Activated T-helper 9 cell treated with anti-CD3 and anti-CD28 coated beads, Interleukin-2, amount 50 U/mL, for 16 hours (primary cell): ENCODE data around the gene RBM5.

ENCODE experiments used
- DNase-seq: peaks from one replicate; pipeline ENCODE4 v3.0.0-alpha.2; 2020; ENCODE audit warnings: low read depth

RBM5 gene

GRCh38 chr3:50138266-50139200, 49.8 kb downstream of the RBM5 start:
- no peak for DNase-seq

DNA sequence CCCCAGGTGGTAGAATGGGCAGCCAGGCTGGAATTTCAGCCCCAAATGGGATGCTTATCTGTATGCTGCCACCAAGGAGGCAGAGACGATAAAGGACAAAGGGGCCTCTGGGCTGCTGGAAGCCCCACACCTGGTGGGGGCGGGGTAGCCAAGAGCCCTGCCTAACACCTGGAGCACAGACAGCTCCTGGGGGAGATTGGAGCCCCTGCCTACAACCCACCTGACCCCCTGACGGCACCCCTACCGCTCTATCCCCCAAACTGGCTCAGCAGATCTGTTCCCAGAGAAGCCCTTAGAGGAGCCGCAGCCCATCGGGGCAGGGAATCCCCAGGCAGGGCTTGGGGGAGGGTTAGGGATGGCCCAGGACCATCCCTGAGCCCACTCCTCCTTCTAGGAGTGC, 50.6 kb downstream of the RBM5 start:
- DNase-seq, result no peak

DNA sequence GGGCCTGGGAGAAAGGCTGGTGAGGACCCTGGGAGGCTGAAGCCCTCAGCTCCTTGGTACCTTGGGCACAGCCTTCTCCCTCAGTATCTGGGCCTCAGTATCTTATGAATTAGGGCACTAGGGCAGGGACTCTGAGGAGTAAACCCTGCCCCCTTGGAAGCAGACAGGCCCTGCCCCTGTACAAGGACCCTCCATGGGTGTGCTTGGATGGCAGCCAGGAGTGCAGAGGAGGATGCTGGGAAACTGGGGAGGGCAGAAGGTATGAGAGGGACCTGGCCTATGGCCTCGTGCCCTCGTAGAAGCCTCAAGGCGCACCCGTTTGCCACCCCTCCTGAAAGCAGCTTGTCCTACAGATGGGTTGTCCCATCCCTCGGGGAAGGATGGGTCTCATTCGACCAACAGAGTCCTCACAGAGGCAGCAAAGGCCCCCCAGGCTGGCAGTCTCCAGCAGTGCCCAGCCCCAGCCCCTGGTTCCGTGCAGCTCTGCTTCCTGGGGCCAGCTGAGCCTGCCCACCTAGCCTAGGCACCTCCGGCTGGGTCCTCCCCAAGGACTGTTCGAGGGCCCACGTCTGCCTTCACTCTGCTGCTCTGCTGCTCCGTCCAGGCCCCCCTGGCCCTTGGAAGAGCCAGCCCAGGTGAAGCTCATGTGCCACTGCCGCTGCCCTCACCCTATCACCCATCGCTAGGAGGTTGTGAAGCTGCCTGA, 51.2 kb downstream of the RBM5 start:
- DNase-seq, result no peak

DNA sequence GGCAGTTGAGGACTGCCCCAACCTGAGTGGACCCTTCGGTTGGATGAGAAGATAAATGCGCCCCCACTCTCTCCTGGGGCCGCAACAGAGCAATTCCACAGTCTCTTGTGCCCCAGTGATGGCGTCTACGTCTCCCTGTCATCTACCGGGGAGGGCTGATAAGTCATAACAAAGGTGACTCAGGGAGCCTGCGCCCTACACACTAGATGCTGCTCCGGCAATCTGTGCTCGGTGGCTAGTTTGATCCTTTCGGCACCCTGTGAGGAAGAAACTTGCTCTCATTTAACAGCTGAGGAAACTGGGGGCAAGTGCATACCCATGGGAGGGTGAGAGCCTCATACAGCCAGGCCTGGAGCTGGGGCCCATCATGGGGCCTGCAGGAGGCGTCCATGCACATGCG, 52.3 kb downstream of the RBM5 start:
- DNase-seq, result no peak

- no peak for DNase-seq
Observed at GRCh38 chr3:50146316-50146901, 57.7 kb downstream of the RBM5 start.

GRCh38 chr3:50147016-50147415, 58.3 kb downstream of the RBM5 start:
- no peak for DNase-seq

GRCh38 chr3:50147447-50147846, 58.7 kb downstream of the RBM5 start:
- no peak for DNase-seq

DNA sequence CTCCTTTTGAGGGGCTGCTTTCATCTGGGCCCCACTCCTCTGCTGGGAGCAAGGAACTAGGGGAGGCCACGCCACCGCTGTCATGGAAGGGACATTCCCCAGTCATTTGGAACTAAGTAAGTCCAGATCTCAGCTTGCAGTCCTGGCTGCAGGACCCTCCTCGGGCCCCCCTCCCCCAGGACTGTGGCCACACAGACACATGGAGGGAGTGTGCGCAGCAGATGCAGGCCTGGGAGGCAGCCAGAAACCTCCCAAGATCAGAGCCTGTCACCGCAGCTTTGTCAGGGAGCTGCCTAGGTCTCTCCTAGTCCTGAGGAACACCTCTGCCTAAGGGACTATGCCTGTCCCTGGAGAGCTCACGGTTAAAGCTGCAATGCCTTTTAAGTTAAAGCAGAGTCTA, 59.1 kb downstream of the RBM5 start:
- DNase-seq, result no peak

- DNase-seq, result no peak
Observed at GRCh38 chr3:50150404-50150750, 61.7 kb downstream of the RBM5 start.

DNA sequence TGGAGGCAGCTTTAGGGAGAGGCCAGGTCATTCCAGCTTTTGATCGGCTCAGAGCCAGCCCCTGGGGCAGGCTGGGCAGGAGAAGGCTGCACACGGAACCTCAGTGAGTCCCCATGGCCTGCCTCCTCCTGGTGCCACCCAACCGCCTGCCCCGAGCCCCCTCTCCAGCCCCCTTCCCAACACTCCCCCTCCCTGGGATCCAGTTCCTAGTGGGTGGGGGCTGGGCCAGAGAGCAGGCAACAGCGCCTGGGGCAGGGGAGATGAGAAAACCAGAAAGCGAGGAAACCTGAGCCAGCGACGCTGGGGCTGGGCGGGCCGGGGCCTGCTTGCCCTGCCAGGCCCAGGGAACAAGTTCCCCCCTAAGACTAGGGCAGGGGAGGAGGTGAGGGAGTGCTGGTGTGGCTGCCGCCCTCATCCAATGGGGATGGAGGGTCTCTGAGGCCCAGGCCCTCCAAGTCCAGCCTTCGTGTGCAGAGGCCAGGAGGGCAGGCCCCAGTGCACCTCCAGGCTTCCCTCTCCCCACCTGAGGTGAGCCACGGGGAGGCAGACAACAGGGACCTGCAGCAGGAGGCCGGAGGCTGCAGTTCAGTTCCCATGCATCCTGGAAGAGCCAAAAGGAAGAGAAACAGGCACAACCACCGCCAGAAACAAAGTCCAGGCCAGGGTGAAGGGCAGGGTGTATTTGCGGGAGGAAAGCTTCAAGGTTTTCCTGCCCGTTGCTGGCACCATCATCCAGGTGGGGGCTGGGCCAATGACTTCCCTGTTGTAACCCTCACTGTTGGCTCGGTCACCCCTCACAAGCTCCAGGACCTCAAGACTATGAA, 62.4 kb downstream of the RBM5 start:
- DNase-seq, result no peak

DNA sequence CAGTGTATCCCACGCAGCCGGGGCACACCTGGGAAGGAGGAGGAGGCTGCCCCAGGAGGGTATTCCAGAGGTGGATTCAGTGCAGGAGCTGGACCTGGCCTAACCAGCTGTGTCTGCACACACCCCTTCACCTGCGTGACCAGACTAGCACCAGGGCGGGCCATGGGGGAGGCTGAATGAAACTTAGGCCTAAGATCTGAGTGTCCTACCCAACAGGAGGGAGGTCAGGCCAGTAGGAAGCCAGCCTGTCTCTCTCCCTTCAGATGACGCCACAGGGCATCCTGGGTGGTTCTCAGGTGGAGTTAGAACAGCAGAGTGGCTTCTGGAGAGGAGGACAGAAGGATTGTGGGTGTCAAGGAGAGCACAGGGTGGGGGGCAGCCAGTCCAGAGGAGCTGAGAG, 63.0 kb downstream of the RBM5 start:
- no peak for DNase-seq

DNA sequence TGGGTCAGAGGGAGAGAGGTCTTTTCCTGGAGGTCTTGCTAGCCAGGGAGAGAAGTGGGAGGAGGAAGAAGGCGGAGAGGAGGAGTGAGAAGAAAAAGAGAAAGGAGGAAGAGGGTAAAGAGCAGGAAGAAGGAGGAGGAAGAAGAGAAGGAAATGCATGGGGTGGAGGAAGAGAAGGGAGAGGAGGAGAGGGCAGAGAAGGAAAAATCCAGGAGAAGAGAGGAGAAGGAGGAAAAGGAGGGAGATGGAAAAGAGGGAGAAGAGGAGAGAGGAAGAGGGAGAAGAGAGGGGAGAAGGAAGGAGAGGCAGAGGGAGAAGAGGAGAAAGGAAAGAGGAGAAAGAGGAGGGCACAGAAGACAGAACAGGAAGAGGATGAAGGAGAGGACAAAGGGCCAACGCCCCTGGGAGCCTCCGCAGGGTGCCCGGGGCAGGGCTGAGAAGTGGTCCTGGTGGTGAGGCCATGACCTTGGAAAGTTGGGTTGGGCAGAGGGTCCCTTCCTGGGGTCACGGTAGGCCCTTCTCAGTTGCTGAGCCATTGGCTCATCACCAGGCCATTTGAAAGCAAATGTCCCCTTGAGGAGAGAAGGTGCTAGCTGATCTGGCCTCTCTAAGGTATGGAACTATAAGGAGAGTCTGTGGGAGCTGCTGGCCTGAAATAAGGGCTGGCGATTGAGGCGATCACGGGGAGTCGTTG, 65.2 kb downstream of the RBM5 start:
- DNase-seq, result no peak

DNA sequence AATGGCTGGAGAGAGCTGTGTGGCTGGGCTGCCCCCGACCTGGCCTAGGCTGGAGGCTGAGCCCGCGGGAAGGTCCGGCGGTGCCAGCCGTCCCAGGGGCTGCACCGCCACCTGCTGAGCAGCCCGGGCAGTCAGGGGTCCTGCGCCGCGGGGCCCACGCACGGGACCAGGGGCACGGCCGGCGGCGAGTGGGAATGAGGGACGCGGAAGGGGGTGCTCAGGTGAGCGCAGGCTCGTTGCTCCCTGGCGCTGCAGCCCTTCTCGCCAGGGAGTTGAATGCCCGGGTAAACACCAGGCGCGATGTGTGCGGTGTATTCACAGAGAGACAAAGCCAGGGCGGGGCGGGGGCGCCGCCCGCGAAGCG, 65.7 kb downstream of the RBM5 start:
- no peak for DNase-seq

DNA sequence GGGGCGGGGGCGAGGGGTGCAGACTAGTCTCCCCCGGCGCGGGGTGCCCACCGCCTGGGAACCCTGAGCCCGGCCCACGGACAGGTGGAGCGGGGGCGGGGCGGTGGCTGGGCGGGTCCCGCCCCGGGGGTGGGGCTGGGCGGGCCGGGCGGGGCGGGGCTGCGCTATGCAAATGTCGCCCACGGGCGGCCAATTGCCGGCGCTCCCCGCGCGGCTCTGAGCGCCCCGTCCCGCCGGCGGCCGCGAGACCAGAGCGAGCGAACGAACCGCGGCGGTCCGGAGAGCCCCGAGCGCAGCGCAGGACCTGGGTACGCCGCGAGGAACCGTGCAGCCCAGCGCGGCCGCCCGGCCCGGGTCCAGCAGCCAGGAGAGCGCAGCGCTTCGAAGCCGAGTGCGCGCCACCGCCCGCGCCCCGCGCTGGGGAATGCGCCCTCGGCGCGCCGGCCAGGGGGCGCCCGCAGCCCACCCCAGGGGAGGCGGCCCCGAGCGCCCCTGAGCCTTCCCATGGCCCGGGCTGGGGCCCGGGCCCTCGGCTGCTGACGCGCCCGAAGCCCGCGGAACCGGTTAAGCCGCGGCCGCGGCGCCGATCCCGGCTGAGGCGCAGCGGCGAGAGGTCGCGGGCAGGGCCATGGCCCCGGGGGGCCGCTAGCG, 66.2 kb downstream of the RBM5 start, which contains the start of gene SEMA3F:
Gene SEMA3F (plus strand): TSS at position 485 of the 651 bp plus-strand sequence. CDS start 4,299 bp downstream, outside the sequence.
- DNase-seq, result peak; percentile 60

DNA sequence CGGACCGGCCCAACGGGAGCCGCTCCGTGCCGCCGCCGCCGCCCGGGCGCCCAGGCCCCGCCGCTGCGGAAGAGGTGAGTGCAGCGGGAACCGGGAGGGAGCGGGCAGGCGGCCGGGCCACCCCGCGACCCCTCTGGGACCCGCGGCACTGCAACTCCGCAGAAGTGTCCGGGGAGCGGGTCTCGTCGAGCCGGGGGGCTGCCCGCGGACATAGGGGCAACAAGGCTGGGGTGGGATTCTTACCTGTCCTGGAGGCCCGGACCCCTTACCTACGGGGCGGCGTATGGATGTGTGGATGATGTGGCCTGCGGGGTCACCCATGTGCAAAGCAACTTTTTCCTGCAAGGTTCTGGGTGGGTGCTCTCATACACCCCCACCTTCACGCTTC, 66.8 kb downstream of the RBM5 start:
- DNase-seq, result no peak

DNA sequence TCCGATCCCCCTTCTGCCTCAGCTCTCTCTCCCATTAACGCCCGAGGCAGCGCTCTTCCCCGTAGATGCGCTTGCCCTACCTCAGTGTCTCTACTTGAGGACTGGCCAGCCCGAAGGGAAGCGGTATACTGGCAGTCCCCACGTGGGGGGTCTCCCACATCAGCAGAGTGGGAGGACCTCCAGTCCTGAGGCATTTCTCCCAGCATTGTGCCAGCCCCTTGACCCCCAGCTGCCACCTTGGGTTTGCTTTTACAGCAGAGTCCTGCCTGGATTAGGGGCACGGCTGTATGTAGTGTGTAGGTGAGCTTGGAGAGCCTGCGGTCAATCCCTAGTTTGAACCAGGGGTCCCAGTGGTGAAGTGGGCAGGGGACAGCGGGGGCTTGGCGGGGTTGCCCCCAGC, 67.2 kb downstream of the RBM5 start:
- DNase-seq, result no peak

DNA sequence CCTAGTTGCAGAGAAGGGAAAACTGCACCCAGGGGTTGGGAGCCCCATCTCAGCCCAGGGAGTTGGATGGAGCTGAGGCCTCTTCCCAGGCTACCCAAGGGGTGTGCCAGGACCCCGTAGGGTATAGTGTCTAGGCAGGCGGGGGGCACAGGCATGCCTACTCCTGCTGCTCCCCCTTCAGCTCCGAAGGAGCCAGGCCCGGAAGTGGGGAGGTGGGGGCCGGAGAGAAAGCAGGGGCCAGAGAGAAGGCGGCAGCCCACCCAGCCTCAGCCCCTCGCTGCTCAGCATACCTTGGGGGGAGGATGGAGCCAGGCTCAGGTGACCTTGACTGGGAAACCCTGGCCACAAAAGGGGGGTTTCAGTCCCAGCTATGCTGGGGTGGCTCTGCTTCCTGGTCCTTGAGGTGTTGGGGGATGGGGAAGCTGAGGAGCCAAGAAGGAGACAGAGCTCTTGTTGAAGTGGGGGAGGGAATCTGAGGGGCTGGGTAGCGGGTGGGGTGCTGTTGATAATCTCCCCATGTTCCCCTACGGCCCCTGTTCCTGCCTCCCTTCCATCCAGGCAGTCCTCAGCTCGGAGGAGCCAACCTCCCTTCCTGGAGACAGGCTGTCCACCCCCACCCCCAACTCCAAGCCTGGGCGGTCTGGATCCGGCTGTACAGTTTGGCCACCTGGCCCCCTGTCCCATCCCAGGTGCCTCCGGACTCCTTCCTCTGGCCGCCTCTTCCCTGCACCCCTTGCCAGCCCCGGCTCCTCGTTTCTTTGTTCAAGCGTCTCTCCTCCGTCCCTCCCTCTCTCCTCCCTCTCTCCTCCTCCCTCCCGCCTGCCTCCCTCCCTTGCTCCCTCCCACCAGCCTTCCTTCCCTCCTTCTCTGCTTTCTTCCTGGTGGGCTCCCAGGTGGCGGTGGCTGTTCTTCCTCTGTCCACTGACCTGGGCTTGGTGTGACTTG, 68.1 kb downstream of the RBM5 start:
- DNase-seq, result no peak

- DNase-seq, result no peak
Observed at GRCh38 chr3:50157827-50158529, 69.3 kb downstream of the RBM5 start.

DNA sequence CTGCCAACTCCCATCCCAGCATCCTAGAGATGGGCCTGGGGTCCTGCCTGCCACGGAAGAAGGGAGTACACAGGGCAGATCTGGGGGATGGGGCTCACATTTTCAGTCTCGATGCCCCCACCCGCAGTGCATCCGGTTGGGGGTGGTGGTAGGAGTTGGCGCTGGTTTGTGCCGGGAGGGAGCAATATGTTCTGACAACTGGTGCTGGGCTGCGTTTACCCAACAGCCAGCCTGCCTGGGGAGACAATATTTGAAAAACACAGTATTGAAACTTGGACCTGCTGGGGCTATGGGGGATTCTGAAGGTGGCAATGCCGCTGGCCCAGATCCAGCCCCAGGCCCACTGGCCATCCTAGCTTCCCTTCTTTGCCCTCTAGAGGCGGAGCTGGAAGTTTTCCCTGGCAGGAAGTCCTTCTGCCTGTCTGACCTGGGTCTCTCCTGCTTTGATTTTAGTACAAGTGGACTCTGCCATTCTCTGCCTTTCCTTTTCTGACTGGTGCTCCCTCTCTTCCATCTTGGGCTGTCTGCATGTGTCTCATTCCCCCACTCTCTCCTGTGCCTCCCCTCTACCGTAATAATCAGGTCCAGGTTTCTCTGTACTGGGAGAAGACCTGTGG, 69.9 kb downstream of the RBM5 start:
- DNase-seq, result no peak
